ENCODE measurements around the gene FUZ. TPM values are rescaled to one million over a fixed set of nuclear protein-coding genes. Genes with fewer than 3 reads are reported as not detected.

FUZ gene
- total RNA-seq, 1 experiment from 2014 or later, result 19.0 TPM

DNA sequence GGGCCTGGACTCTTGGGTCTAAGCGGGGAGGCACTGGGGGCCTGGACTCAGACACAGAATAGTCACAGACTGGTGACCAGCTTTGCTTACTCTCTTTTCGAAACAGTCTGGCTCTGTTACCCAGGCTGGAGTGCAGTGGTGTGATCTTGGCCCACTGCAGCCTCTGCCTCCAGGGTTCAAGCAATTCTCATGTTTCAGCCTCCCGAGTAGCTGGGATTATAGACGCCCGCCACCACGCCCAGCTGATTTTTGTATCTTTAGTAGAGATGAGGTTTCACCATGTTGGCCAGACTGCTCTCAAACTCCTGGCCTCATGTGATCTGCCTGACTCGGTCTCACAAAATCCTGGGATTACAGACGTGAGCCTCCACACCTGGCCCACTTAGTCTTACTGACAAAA, 16.1 kb upstream of the FUZ start:
- H3K4me3 Mint-ChIP-seq (ENCODE audit: unreplicated experiment), result no peak overlapping the region
- POLR2A ChIA-PET, result interaction anchor here (0.8 kb wide), 1 partner anchor 63 kb away, joined by 6 read pairs; no protein-coding TSS in a partner anchor

DNA sequence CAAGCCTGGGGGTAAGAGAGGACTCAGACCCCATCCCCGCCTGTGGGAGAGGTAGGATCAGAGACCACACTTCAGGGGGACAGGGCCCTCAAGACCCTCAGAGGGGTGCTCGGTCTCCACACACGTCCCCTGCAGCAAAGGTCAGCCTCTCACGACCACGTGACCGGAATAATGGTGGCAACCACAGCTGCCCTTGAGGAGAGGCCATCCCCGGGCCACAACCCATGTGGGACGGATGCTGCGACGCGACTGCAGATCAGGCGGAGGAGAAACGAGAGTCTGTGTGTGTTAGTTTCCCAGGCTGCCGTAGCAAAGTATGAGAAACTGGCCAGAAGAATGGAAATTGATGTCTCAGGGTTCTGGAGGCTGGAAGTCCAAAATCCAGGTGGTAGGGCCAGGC, 13.9 kb upstream of the FUZ start:
- BruUV-seq (replicated peaks), result no TSS peak
- POLR2A ChIA-PET, result no interaction called here
- intact Hi-C loops (cut with micrococcal nuclease), result no loop called here
- H3K4me1 Mint-ChIP-seq (ENCODE audit: insufficient read depth, unreplicated experiment), result no peaks in the 10 kb centered on the region
- no peaks in the 10 kb centered on the region for H3K9me3 Mint-ChIP-seq (ENCODE audit: unreplicated experiment)
- H3K36me3 Mint-ChIP-seq (ENCODE audit: insufficient read depth, unreplicated experiment), result peaks cover 37% of the 10 kb centered on the region
- TF ChIP-seq, protein P1, sequence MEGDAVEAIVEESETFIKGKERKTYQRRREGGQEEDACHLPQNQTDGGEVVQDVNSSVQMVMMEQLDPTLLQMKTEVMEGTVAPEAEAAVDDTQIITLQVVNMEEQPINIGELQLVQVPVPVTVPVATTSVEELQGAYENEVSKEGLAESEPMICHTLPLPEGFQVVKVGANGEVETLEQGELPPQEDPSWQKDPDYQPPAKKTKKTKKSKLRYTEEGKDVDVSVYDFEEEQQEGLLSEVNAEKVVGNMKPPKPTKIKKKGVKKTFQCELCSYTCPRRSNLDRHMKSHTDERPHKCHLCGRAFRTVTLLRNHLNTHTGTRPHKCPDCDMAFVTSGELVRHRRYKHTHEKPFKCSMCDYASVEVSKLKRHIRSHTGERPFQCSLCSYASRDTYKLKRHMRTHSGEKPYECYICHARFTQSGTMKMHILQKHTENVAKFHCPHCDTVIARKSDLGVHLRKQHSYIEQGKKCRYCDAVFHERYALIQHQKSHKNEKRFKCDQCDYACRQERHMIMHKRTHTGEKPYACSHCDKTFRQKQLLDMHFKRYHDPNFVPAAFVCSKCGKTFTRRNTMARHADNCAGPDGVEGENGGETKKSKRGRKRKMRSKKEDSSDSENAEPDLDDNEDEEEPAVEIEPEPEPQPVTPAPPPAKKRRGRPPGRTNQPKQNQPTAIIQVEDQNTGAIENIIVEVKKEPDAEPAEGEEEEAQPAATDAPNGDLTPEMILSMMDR (IDR thresholded peaks at IDR 0.05; ENCODE audit: unreplicated experiment), result no peak
- H3K27ac Mint-ChIP-seq (ENCODE audit: low read depth, unreplicated experiment), result peak overlapping the region; percentile 32
- no peak overlapping the region for H3K4me3 Mint-ChIP-seq (ENCODE audit: unreplicated experiment)
- DNase-seq (ENCODE audit: unreplicated experiment), result no peak
- CTCF ChIA-PET, result interaction anchor here (0.6 kb wide), 1 partner anchor 416 kb away, joined by 3 read pairs; no protein-coding TSS in a partner anchor
- H3K27me3 Mint-ChIP-seq (ENCODE audit: insufficient read depth, unreplicated experiment), result no peaks in the 10 kb centered on the region

More for the DNA sequence above, 16.1 kb upstream of the FUZ start:
- no peaks in the 10 kb centered on the region for H3K4me1 Mint-ChIP-seq (ENCODE audit: insufficient read depth, unreplicated experiment)
- no peak for DNase-seq (ENCODE audit: unreplicated experiment)
- TF ChIP-seq, protein P1 (IDR thresholded peaks at IDR 0.05; ENCODE audit: unreplicated experiment), result no peak
- BruUV-seq (replicated peaks), result no TSS peak
- CTCF ChIA-PET, result no interaction called here
- H3K36me3 Mint-ChIP-seq (ENCODE audit: insufficient read depth, unreplicated experiment), result peaks cover 44% of the 10 kb centered on the region
- intact Hi-C loops (cut with micrococcal nuclease), result no loop called here
- no peaks in the 10 kb centered on the region for H3K9me3 Mint-ChIP-seq (ENCODE audit: unreplicated experiment)
- H3K27ac Mint-ChIP-seq (ENCODE audit: low read depth, unreplicated experiment), result no peak overlapping the region
- no peaks in the 10 kb centered on the region for H3K27me3 Mint-ChIP-seq (ENCODE audit: insufficient read depth, unreplicated experiment)

DNA sequence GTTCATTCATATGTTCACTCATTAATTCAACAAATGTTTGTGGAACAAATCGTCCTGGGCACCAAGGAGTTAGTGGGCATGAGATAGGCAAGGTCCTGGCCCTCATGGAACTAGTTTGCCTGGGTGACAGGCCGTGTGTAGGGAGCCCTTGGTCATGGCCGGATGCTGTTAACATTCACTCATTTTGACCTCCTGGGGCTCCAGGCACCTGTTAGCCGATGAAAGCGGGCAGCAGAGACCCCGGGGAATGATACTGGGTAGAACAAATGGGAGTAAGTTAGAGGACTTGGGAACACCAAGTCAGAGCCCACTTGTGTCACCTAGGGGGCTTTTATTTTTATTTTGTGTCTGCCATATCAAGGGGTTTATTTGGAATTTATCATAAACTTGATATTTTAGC, 11.6 kb upstream of the FUZ start:
- Mint-ChIP-seq H3K4me1 (ENCODE audit: insufficient read depth, unreplicated experiment) (no peaks in the 10 kb centered on the region), H3K27me3 (ENCODE audit: insufficient read depth, unreplicated experiment) (no peaks in the 10 kb centered on the region), H3K9me3 (ENCODE audit: unreplicated experiment) (no peaks in the 10 kb centered on the region), H3K27ac (ENCODE audit: low read depth, unreplicated experiment) (no peak overlapping the region), H3K4me3 (ENCODE audit: unreplicated experiment) (no peak overlapping the region), H3K36me3 (ENCODE audit: insufficient read depth, unreplicated experiment) (peaks cover 32% of the 10 kb centered on the region)
- intact Hi-C loops (cut with micrococcal nuclease), result no loop called here
- no peak for DNase-seq (ENCODE audit: unreplicated experiment)
- CTCF ChIA-PET, result interaction anchor here (0.6 to 1.1 kb wide), 2 partner anchors 8 to 27 kb away, joined by 3 to 4 read pairs; no protein-coding TSS in a partner anchor
- no TSS peak for BruUV-seq (replicated peaks)
- TF ChIP-seq, protein P1 (IDR thresholded peaks at IDR 0.05; ENCODE audit: unreplicated experiment), result no peak
- POLR2A ChIA-PET, result interaction anchor here (1.0 kb wide), 2 partner anchors 11 to 13 kb away, joined by 3 to 5 read pairs; partner anchors contain the start of gene FUZ

DNA sequence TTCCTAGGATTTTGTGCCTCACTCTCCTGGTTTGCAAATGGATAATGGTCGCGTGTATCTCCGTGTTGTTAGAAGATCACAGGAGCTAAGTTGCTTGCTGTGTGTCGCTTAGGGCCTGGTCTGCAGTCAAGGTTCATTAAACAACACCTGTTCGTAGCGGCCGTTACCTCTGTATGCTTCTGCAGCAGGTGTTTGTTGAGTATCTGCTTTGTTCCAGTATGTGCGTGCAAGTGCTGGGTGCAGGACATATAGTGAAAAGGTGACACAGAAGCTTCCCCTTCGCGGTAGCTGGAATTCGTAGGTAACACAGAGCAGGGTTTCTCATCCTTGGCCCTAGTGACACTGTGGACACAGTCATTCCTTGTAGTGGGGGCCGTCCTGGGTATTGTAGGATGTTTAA, 10.4 kb upstream of the FUZ start:
- Mint-ChIP-seq H3K36me3 (ENCODE audit: insufficient read depth, unreplicated experiment) (peaks cover 40% of the 10 kb centered on the region), H3K4me3 (ENCODE audit: unreplicated experiment) (no peak overlapping the region), H3K9me3 (ENCODE audit: unreplicated experiment) (no peaks in the 10 kb centered on the region), H3K27ac (ENCODE audit: low read depth, unreplicated experiment) (no peak overlapping the region), H3K4me1 (ENCODE audit: insufficient read depth, unreplicated experiment) (peaks cover 7% of the 10 kb centered on the region), H3K27me3 (ENCODE audit: insufficient read depth, unreplicated experiment) (no peaks in the 10 kb centered on the region)
- BruUV-seq (replicated peaks), result no TSS peak
- ChIA-PET POLR2A (interaction anchor here (0.6 to 1.0 kb wide), 2 partner anchors 10 to 27 kb away, joined by 3 read pairs; partner anchors contain the start of gene FUZ), CTCF (interaction anchor here (0.6 to 1.1 kb wide), 2 partner anchors 11 to 21 kb away, joined by 3 to 4 read pairs; no protein-coding TSS in a partner anchor)
- intact Hi-C loops (cut with micrococcal nuclease), result no loop called here
- no peak for DNase-seq (ENCODE audit: unreplicated experiment)
- TF ChIP-seq, protein P1 (IDR thresholded peaks at IDR 0.05; ENCODE audit: unreplicated experiment), result no peak

Measured in MCF 10A (cell line).